Keratinocyte (primary cell): ENCODE data around the gene PARP1.

Experiments used
- CTCF ChIP-seq, 3 experiments: IDR thresholded peaks in 1 of 3; conservative IDR thresholded peaks in 1 of 3; optimal IDR thresholded peaks in 1 of 3; 2 replicates in 2 of 3; 3 replicates in 1 of 3; pipeline versions ENCODE3 to v1.5.1; 2011; ENCODE audit warnings: low read length in 3 of 3, mild to moderate bottlenecking in 3 of 3, moderate library complexity in 2 of 3, control low read depth in 1 of 3, inconsistent platforms in 1 of 3; ENCODE audit not compliant: insufficient read depth in 2 of 3; ENCODE audit errors: extremely low read depth in 1 of 3
- EZH2 ChIP-seq: IDR thresholded peaks from one replicate; pipeline ENCODE4 v1.6.1; 2012; ENCODE audit warnings: inconsistent platforms, mild to moderate bottlenecking, low read length, moderate library complexity

DNA sequence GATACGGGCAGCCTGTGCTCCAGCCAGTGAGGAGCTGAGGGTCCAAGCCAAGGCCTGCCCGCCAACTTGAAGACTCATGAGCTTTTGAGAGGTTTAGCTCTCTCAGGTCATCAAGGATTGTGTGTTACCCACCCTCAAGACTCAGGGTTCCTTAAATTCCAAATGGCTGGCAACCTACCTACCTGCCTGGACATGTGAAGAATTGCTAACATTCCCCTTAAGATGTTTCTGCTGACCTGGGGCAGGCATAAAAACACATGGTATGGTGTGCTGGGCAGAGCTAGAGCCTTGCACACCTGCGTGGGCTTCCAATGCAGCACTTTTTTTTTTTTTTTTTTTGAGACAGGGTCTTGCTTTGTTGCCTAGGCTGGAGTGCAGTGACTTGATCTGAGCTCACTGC, 17.2 kb downstream of the PARP1 start:
- TF ChIP-seq CTCF (optimal IDR thresholded peaks at IDR 0.05 in 1 of 3, IDR thresholded peaks at IDR 0.05 in 1 of 3, conservative IDR thresholded peaks at IDR 0.05 in 1 of 3; ENCODE audit: extremely low read depth in 1 of 3, insufficient read depth in 2 of 3, low read length in 3 of 3) (no peak), EZH2 (no peak)
